HEK293 (cell line): ENCODE data around the gene TBC1D16.

Experiments
- PATZ1 ChIP-seq: fragments of 450-650 bp; formaldehyde crosslinking; IDR thresholded peaks from 2 replicates; pipeline ENCODE4 v1.5.1; 2016; ENCODE audit warnings: missing biosample characterization, missing genetic modification characterization
- ZBTB7A ChIP-seq: fragments of 450-650 bp; formaldehyde crosslinking; IDR thresholded peaks from 2 replicates; pipeline ENCODE4 v1.5.1; 2016; ENCODE audit warnings: low read depth, missing biosample characterization, missing genetic modification characterization
- ZNF184 ChIP-seq: fragments of 450-650 bp; IDR thresholded peaks from 2 replicates; pipeline ENCODE4 v1.5.1; 2018; ENCODE audit warnings: missing biosample characterization, mild to moderate bottlenecking, missing genetic modification characterization
- ZNF544 ChIP-seq: fragments of 450-650 bp; formaldehyde crosslinking; IDR thresholded peaks from 2 replicates; pipeline ENCODE4 v1.5.0; 2017; ENCODE audit warnings: missing biosample characterization, missing genetic modification characterization
- ZNF548 ChIP-seq: fragments of 450-650 bp; formaldehyde crosslinking; IDR thresholded peaks from 2 replicates; pipeline ENCODE4 v1.5.1; 2016; ENCODE audit warnings: missing biosample characterization, missing genetic modification characterization
- TF ChIP-seq, protein P1 (sequence below): sonication (generic); formaldehyde crosslinking; IDR thresholded peaks from 2 replicates; pipeline ENCODE4 v1.8.1; 2022; ENCODE audit warnings: mild to moderate bottlenecking, moderate library complexity, missing genetic modification reagents
- TF ChIP-seq, protein P2 (sequence below): fragments of 450-650 bp; formaldehyde crosslinking; IDR thresholded peaks from 2 replicates; pipeline ENCODE4 v1.5.1; 2016; ENCODE audit warnings: missing biosample characterization, missing genetic modification characterization

GRCh38 chr17:79971651-79972050 is 64.0 kb downstream of the TBC1D16 start:
- TF ChIP-seq, protein P1, sequence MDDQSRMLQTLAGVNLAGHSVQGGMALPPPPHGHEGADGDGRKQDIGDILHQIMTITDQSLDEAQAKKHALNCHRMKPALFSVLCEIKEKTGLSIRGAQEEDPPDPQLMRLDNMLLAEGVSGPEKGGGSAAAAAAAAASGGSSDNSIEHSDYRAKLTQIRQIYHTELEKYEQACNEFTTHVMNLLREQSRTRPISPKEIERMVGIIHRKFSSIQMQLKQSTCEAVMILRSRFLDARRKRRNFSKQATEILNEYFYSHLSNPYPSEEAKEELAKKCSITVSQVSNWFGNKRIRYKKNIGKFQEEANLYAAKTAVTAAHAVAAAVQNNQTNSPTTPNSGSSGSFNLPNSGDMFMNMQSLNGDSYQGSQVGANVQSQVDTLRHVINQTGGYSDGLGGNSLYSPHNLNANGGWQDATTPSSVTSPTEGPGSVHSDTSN (CRISPR knock-in tag), result no peak
- TF ChIP-seq PATZ1 (tag by site-specific recombination) (no peak), ZNF544 (tag by site-specific recombination) (no peak), ZBTB7A (tag by site-specific recombination) (no peak), ZNF548 (tag by site-specific recombination) (no peak), ZNF184 (no peak)
- TF ChIP-seq, protein P2, sequence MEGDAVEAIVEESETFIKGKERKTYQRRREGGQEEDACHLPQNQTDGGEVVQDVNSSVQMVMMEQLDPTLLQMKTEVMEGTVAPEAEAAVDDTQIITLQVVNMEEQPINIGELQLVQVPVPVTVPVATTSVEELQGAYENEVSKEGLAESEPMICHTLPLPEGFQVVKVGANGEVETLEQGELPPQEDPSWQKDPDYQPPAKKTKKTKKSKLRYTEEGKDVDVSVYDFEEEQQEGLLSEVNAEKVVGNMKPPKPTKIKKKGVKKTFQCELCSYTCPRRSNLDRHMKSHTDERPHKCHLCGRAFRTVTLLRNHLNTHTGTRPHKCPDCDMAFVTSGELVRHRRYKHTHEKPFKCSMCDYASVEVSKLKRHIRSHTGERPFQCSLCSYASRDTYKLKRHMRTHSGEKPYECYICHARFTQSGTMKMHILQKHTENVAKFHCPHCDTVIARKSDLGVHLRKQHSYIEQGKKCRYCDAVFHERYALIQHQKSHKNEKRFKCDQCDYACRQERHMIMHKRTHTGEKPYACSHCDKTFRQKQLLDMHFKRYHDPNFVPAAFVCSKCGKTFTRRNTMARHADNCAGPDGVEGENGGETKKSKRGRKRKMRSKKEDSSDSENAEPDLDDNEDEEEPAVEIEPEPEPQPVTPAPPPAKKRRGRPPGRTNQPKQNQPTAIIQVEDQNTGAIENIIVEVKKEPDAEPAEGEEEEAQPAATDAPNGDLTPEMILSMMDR (tag by site-specific recombination), result no peak
